Esophagus squamous epithelium (tissue), 4 donors: ENCODE results near the gene POC1B.

Experiments used
- POLR2A ChIP-seq, 4 donors: fragments of 450-650 bp; IDR thresholded peaks; one replicate each; pipeline ENCODE4 v1.6.1; 2017; ENCODE audit warnings: antibody characterized with exemption in 4 of 4, mild to moderate bottlenecking in 4 of 4, moderate library complexity in 3 of 4
- TF ChIP-seq, protein P1 (sequence below), 6 experiments: fragments of 450-650 bp in 4 of 6; fragments of 200-600 bp in 2 of 6; sonication (generic) in 2 of 6; IDR thresholded peaks; one replicate each; pipeline ENCODE4 v1.5.1; 2016 to 2019; ENCODE audit warnings: antibody characterized with exemption in 6 of 6, mild to moderate bottlenecking in 4 of 6, moderate library complexity in 4 of 6

- TF ChIP-seq, protein P1, sequence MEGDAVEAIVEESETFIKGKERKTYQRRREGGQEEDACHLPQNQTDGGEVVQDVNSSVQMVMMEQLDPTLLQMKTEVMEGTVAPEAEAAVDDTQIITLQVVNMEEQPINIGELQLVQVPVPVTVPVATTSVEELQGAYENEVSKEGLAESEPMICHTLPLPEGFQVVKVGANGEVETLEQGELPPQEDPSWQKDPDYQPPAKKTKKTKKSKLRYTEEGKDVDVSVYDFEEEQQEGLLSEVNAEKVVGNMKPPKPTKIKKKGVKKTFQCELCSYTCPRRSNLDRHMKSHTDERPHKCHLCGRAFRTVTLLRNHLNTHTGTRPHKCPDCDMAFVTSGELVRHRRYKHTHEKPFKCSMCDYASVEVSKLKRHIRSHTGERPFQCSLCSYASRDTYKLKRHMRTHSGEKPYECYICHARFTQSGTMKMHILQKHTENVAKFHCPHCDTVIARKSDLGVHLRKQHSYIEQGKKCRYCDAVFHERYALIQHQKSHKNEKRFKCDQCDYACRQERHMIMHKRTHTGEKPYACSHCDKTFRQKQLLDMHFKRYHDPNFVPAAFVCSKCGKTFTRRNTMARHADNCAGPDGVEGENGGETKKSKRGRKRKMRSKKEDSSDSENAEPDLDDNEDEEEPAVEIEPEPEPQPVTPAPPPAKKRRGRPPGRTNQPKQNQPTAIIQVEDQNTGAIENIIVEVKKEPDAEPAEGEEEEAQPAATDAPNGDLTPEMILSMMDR (IDR thresholded peaks at IDR 0.05) = no peak
- TF ChIP-seq POLR2A (IDR thresholded peaks at IDR 0.05) = no peak
These were observed 141.0 kb downstream of the POC1B start for GRCh38 chr12:89384807-89385206.
